Left ventricle myocardium superior (tissue), 1 donor: ENCODE data around the gene TCHP. TPM values are rescaled to one million over a fixed set of nuclear protein-coding genes. Genes with fewer than 3 reads are reported as not detected.
"Not testable (repeated sequence)": the region's sequence is repeated elsewhere in the genome, so short reads cannot be mapped to it uniquely, and the experiment has no call there.

Source experiments
- ATAC-seq: fragments of 200-7000 bp; cut with Tn5 transposase; one replicate; pipeline ENCODE4 v1.9.1; 2020; ENCODE audit warnings: mild to moderate bottlenecking, moderate library complexity
- DNase-seq: peaks from one replicate; pipeline ENCODE4 v3.0.0-alpha.2; 2020
- intact Hi-C: fragments of 100-400 bp; cut with micrococcal nuclease; formaldehyde crosslinking; loops from one replicate; pipeline ENCODE4 v1.11.0; 2022
- long read RNA-seq: library from polyadenylated mRNA; unstranded; transcript quantifications from one replicate; pipeline ENCODE4 v2.0.0, GENCODE V29; 2021
- total RNA-seq: library from RNA; stranded (reverse); fragmentation: NEBNext Ultra II Directional; extraction: Animal tissue kit (Norgen Biotek cat#: 25700); gene quantifications from one replicate; pipeline ENCODE4 v1.2.1, GENCODE V29; 2021
- donor health status: DM: no; HTN: yes; CAD: no; lungs with severe emphysema.

TCHP gene, protein sequence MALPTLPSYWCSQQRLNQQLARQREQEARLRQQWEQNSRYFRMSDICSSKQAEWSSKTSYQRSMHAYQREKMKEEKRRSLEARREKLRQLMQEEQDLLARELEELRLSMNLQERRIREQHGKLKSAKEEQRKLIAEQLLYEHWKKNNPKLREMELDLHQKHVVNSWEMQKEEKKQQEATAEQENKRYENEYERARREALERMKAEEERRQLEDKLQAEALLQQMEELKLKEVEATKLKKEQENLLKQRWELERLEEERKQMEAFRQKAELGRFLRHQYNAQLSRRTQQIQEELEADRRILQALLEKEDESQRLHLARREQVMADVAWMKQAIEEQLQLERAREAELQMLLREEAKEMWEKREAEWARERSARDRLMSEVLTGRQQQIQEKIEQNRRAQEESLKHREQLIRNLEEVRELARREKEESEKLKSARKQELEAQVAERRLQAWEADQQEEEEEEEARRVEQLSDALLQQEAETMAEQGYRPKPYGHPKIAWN
- total RNA-seq = 11.4 TPM
- long read RNA-seq, transcript TCHP-202 (13 exons, 3,090 nt) = major isoform, 15 of 21 reads
- long read RNA-seq, partial matches to known transcripts = 2 of 21 reads
- long read RNA-seq, other reads (novel, unspliced or antisense) = 4 of 21 reads

DNA sequence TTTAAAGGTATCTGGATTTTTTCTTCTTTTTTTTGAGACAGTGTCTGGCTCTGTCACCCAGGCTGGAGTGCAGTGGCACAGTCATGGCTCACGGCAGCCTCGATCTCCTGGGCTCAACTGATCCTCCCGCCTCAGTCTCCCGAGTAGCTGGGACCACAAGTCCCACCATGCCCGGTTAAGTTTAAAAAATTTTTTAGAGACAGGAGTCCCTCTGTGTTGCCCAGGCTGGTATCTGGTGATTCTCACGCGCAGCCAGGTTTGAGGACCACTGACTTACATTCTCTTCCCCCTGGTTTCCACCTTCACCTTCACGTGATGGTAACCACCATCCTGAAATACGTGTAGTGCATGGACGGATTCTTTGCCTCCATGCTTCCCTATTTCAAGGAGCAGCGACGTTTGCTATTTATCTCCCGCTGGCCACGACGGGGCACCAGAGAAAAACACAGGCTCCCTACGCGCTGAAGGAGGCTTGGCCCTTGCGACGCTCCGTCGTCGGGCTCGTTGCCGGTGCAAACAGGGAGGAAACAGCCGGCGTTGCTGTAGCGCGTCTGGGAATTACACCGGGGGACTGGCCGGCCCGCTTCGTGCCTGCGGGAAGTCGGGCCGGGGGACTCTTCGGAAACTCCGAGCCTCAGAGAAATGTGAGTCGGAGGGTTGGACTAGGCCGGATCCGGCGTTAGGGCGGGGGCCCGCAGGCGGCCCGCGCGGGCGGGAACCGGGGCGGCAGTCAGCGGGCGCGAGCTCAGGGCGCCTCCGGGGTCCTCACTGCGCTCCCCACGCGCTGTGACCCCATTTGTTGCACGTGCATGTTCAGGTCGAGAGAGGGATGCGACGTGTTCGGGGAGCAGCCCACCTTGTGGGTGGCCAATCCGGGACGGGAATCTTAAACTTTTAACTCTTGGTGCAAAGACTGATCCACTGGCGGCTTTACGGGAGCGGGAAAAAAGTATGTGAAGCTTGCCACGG is at the start of gene TCHP:
TSS of gene TCHP (plus strand) at position 492 of the 969 bp plus-strand sequence. CDS start 2,753 bp downstream, outside the sequence.
- DNase-seq (peak; percentile 91), ATAC-seq (peak; percentile 98)
- intact Hi-C loops = no loop called here

DNA sequence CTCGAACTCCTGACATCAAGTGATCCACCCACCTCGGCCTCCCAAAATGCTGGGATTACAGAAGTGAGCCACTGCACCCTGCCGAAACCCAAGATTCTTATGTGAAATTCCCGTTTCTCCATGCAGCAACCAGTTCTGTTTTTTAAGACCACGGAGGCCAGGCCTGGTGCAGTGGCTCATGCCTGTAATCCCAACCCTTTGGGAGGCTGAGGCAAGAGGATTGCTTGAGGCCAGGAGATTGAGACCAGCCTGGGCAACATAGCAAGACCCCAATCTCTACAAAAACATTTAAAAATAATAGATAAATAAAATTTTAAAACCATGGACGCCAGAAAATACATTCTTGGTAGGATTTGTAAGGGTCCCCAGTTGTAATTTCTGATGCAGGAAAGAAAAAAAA is 49.6 kb upstream of the TCHP start:
- intact Hi-C loops, DNase-seq, ATAC-seq: not testable (repeated sequence)

DNA sequence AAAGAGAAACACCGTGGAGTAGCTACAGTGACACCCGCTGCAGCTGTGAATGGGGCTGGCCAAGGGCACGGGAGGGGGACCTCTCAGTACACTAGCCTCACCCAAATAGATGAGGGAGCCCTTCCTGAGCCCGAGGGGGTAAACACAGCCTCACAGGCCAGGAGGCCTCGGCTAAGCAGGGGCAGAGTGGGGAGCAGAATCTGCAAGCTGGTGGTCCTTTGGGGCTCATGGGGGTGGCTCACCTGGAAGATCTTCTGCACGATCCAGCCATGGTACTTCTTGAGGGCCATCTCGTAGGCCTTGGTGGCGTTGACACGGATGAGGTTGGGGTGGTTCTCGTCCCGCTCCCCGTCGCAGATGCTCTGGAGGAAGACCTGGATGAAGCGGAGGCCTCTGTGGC is 44.7 kb upstream of the TCHP start:
- ATAC-seq (no peak), DNase-seq (no peak)
- intact Hi-C loops = no loop called here

DNA sequence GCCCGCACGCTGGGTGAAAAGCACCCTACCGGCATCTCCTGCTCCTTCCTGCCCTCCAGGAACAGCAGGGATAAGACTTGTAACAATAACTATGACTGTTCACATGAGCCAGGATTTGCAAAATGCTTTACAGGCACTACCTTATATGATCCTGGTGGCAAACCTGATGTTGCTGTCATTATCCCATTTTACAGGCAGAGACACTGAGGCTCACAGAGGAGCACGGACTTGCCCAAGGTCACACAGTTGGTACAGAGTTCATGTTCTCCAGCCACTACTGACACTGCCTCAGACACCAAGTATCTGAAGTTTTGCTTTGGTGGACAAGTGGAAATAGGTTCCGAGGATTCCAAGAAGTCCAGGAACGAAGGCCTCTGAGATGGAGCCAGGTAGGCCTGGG is 42.4 kb upstream of the TCHP start:
- DNase-seq (no peak), ATAC-seq (no peak)
- intact Hi-C loops = no loop called here

DNA sequence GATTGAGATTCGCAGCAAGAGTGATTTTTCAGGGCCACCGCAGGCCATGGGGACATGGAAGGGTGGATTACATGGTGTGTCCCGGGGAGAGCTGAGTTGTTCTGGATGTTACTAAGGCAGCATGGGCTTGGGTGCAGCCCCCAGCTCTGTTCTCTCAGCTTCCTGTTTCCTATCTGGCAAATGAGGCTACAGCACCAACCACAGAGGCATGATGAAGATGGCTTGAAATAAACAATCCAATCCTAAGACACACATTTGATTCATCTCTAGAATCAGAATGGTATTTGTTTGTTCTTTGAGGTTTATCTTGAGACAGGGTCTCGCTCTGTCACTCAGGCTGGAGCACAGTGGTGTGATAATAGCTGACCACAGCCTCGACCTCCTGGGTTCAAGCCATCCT is 41.3 kb upstream of the TCHP start:
- intact Hi-C loops = no loop called here
- ATAC-seq = no peak
- DNase-seq = no peak

DNA sequence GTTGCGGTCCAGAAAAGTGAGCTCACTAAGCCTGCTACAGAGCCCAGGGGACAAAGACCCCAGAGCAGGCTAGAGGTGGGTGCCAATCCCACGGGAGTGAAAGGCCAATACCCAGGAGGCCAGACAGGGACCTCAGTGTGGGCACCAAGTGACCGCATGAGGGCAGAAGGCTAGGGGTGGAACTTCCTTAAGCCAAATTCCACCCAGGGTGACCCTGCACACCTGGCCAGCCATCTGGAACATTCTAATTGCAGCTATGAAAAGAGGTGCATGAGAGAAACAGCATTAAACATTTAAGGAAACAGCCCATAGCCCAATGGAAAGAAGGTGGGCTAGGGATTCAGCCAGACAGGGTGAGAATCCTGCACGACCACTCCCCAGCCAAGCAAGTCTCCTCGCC is 39.1 kb upstream of the TCHP start:
- ATAC-seq = no peak

DNA sequence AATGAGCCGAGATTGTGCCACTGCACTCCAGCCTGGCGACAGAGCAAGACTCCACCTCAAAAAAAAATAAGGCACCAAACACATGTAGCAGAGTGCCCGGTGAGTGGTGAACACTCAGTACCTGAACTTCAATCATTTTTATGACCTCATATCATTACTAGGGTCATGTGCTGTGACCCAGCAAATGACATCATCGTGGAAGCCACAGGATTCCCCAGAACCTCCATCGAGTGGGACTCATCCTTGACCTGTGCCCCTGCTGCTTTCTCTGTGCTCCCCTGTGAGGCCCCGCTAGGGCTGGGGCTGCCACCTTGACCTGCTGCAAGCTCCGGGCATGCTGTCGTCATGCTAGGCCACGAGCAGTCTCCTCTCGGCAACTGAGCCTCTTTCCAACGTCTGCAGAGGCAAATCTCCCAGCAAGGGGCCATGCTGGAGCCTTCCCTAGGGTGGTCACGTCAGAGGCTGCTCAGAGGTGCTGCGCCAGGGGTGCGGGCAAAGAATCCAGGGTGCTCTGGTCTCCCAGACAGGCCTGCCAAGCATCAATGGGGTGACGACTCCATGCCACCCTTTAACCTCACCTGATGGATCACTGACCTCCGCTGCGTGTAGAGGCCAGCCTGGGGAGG is 38.3 kb upstream of the TCHP start:
- ATAC-seq (no peak), DNase-seq (no peak)
- intact Hi-C loops = no loop called here

More for the DNA sequence above, 39.1 kb upstream of the TCHP start:
- no peak for DNase-seq
- intact Hi-C loops = no loop called here

DNA sequence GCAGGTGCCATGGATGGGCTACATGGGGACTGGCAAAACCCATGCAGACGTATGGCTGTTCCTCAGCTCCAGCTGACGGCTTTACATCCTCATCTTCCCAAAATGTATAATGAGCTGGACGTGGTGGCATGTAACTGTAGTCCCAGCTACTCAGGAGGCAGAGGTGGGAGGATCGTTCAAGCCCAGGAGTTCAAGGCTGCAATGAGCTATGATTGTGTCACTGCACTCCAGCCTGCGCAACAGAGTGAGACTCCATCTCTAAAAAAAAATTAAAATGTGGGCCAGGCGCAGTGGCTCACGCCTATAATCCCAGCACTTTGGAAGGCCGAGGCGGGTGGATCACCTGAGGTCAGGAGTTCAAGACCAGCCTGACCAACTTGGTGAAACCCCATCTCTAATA is 37.6 kb upstream of the TCHP start:
- DNase-seq, intact Hi-C loops, ATAC-seq: not testable (repeated sequence)

DNA sequence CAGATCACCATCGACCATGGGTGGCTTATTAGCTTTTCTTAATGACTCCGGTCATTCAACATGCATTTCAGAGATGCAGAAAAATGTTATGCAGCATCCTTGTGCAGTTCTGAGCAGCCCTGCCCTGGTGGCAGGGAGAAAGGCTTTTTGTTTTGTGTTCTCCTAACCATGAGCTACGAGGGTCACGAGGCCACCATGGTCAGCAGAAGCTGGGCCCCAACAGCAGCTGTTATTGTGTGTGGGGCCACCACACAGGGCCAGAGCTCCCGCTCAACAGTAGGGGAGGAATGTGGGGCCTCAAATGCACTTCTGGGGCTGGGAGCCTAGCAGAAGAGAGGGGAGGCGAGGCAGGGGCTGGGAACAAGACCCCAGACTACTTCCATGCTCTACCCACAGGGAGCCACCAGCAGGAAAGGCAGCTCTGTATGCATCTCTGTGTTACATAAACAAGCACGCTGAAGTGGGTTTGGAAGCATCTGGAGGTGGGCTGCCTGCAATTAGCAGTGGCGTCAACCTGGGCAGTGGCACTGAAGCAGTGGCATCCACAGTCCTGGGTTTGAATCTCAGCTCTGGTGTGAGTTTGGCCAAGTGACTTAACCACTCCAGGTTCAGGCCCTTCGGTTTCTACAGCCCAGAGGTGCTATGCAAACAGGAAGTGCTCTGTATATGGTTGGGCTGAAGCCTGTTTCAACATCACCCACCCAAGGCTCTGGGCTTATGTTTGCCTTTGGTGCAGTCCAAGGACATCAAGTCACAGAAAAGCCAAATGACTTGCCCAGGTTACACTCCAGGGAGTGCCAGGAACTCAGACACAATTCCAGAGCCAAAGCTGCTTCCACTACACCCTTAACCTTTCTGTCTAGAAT is 36.0 kb upstream of the TCHP start:
- intact Hi-C loops = no loop called here
- ATAC-seq (peak; percentile 57), DNase-seq (no peak)

DNA sequence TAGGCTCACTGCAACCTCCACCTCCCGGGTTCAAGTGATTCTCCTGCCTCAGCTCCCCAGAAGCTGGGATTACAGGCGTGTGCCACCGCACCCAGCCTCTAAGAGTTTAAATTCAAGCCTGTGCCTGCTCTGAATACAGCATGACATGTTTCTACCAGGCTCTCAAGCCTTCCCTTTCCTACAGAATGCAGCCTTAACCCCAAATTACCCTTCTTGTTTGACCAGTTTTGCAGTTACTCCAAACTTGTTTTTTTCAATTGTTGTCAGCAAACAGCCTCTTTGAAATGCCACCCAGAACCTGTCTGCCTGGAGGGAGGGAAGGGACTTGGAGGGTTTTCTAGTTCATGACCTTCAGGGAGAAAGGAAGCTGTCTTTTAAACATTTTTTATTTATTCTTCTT is 35.2 kb upstream of the TCHP start:
- intact Hi-C loops = no loop called here
- ATAC-seq = no peak
- DNase-seq = no peak

DNA sequence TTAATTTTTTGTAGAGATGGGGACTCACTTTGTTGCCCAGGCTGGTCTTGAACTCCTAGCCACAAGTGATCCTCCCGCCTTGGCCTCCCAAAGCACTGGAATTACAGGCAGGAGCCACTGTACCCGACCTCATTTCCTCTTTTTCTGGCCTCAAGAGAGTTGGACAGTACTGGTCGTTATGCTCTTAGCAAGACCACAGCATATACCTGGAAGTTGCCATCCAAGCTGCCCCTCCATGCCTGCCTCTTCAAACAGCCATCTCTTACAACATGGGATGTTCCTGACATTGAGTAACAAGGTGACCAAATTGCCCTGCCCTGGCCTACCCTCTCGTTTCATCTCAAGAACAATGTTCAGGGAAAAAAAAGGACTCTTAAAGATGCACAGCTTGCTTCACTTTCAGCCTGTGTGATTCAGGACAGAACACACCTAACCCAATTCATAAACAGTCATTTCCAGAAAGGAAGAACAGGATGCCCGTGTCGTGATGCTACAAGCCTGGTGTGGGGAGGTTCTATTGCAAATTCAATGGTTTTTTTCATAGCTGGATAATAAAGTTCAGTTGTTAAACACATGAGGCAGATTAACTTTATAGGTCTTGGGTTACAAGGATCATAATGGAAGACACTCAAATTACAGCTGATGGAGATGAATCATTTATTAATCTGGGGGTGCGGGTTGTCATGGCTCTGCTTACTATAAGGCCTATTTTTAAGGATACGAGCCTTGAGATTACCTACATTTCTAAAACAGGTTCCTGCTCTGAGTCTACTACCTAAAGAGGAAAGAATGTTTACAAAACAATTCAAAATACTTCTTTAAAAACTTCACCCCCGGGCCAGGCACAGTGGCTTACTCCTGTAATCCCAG is 31.7 kb upstream of the TCHP start:
- intact Hi-C loops = no loop called here
- ATAC-seq (no peak), DNase-seq (no peak)

DNA sequence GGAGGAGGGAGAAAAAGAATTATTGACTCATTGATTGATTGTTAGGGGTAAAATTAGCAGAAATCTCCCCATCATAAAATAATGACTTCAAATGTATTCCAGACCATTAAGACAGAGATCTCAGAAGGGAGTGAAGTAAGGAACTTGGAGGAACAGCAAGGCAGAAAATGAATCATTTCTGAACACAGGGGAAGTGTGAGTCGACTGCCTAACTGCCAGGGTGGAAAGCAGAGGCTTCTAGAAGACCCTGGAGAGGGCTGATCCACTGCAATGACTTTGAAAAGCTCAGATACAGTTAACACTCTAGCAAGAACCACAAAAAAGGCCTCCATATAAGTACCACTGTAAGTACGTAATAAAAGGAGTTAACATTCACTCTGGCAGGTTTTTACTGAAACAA is 29.4 kb upstream of the TCHP start:
- ATAC-seq = no peak
- no peak for DNase-seq
- intact Hi-C loops = no loop called here

DNA sequence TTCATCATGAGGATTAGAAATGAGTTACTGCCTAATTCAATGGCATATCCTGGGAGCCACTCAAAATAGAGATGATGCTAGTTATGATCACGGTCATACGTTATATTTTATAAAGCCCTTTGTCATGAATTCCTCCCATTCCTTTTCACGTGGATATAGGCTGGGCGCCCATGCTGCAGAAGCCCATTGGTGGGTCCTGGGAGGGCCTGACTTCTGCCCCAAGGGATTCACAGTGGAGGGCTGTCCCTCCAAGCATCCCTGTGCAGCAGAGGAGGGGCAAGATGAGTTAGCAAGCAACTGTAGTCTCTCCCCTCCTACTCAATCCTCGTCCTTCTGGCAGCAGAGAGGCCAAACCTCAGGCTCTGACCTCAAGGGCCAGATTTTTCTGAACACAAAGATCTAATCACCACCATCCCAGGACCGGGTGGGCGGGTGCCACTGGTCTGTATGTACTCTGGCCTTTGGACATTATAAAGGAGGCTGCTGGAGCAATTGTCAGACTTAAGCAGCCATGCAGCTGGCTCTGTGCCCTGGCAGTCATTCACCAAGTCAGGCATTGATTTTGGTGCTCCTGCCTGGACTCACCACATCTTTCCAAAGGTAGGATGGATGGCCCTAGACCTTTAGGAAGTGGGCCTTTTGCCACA is 28.3 kb upstream of the TCHP start:
- no peak for ATAC-seq
- intact Hi-C loops = no loop called here
- DNase-seq = peak; percentile 36

DNA sequence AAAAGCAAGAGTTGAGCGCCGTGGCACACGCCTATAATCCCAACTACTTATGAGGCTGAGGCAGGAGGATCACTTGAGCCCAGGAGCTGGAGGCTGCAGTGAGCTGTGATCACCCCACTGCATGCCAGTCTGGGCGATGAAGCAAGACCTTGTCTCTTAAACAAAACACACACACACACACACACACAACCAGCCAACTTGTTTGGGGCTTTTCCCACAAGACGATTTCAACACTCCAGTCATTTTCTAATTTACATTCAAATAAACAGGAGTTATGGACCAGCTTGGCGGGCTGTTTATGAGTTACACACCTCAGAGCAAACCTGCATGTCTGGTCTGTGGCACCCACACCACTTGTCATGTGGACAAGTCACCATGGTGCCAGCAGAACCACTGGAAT is 26.4 kb upstream of the TCHP start:
- ATAC-seq (no peak), DNase-seq (no peak)
- intact Hi-C loops = no loop called here

DNA sequence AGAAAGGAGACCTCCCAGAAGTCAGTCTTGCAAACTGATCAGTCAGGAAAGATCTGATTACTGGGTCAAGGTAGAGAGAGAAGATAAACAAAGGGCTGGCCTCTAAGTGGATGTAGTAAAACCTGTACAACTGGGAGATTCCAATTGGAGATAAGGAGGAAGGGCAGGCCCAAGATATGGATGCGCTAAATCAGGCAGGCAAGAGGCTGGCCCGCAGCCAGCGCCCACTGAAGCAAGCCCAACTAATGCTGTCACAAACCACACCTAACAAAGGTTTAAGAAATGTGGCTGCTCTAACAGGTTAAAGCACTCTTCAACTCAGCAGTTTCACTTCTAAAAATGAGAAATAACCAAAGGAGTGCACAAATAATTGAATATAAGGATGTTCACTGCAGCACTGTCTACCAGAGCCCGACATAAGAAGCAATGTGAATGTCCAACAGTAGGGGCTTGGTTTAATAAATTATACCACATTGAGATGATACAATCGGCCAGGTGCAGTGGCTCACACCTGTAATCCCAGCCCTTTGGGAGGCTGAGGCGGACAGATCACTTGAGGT is 24.4 kb upstream of the TCHP start:
- DNase-seq = no peak
- ATAC-seq = no peak
- intact Hi-C loops = no loop called here

DNA sequence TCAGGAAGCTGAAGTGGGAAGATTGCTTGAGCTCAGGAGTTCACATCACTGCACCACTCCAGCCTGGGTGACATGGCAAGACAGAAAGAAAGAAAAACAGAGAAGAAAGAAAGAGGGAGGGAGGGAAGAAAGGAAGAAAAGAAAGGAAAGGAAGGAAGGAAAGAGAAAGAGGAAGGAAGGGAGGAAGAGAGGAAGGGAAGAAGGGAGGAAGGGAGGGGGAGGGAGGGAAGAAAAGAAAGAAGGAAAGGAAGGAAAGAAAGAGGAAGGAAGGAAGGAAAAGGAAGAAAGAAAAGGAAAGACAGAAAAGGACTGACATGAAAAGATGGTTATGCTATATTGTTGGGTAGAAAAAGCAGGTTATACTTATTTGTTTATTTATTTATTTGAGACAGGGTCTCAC is 23.7 kb upstream of the TCHP start:
- intact Hi-C loops = no loop called here

More for the DNA sequence above, 23.7 kb upstream of the TCHP start:
- DNase-seq = no peak
- ATAC-seq = no peak
